Neural progenitor cell (in vitro differentiated cells): ENCODE data around the gene RTN1. TPM values are rescaled to one million over a fixed set of nuclear protein-coding genes. Genes with fewer than 3 reads are reported as not detected.
A peak's percentile ranks its signal among the peaks of the same experiment; 100 is the strongest.

ENCODE experiments used
- DNase-seq: peaks from one replicate; pipeline ENCODE4 v3.0.0-alpha.2; 2016; ENCODE audit warnings: low spot score
- H2AFZ ChIP-seq: fragments of 200-600 bp; sonication (generic); replicated peaks from 2 replicates; pipeline ENCODE4 v1.6.1; 2016; ENCODE audit warnings: antibody characterized with exemption
- H3F3A ChIP-seq: fragments of 200-600 bp; sonication (generic); 2 replicates; pipeline ENCODE4 v1.6.1; 2016; ENCODE audit warnings: antibody characterized with exemption, low read depth
- H3K27ac ChIP-seq: fragments of 200-600 bp; sonication (generic); 2 replicates; pipeline ENCODE4 v1.5.1; 2016; ENCODE audit warnings: mild to moderate bottlenecking
- H3K27me3 ChIP-seq: fragments of 200-600 bp; sonication (generic); 2 replicates; pipeline ENCODE4 v1.6.1; 2016; ENCODE audit warnings: mild to moderate bottlenecking, moderate library complexity
- H3K36me3 ChIP-seq: fragments of 200-600 bp; sonication (generic); 2 replicates; pipeline ENCODE4 v1.5.1; 2016
- H3K4me1 ChIP-seq: fragments of 200-600 bp; sonication (generic); 2 replicates; pipeline ENCODE4 v1.6.1; 2016; ENCODE audit warnings: mixed run types
- H3K4me2 ChIP-seq: fragments of 200-600 bp; sonication (generic); 2 replicates; pipeline ENCODE4 v1.6.1; 2016
- H3K4me3 ChIP-seq: fragments of 200-600 bp; sonication (generic); 2 replicates; pipeline ENCODE4 v1.5.1; 2016
- H3K79me2 ChIP-seq: fragments of 200-600 bp; sonication (generic); 2 replicates; pipeline ENCODE4 v1.6.1; 2016; ENCODE audit warnings: low read depth
- H3K9ac ChIP-seq: fragments of 200-600 bp; sonication (generic); 2 replicates; pipeline ENCODE4 v1.6.1; 2016
- H3K9me3 ChIP-seq: fragments of 200-600 bp; sonication (generic); 2 replicates; pipeline ENCODE4 v1.5.1; 2016; ENCODE audit warnings: low read depth
- H4K20me1 ChIP-seq: fragments of 200-600 bp; sonication (generic); 2 replicates; pipeline ENCODE4 v1.6.1; 2016; ENCODE audit warnings: low read depth
- H3K27ac Mint-ChIP-seq: 3 replicates; pipeline ENCODE4 v1.8.0; 2021; ENCODE audit warnings: mixed read lengths
- H3K27me3 Mint-ChIP-seq: 2 replicates; pipeline ENCODE4 v1.8.0; 2022; ENCODE audit warnings: low read depth, mild to moderate bottlenecking, inconsistent platforms, moderate library complexity, mixed read lengths; ENCODE audit not compliant: insufficient read depth
- H3K36me3 Mint-ChIP-seq: 3 replicates; pipeline ENCODE4 v1.8.0; 2021; ENCODE audit warnings: mixed read lengths
- H3K4me1 Mint-ChIP-seq: 3 replicates; pipeline ENCODE4 v1.8.0; 2021; ENCODE audit warnings: mixed read lengths
- H3K4me3 Mint-ChIP-seq: 3 replicates; pipeline ENCODE4 v1.8.0; 2021; ENCODE audit warnings: mild to moderate bottlenecking, moderate library complexity, mixed read lengths
- H3K9me3 Mint-ChIP-seq: 3 replicates; pipeline ENCODE4 v1.8.0; 2020; ENCODE audit warnings: mixed read lengths
- EZH2 ChIP-seq: fragments of 200-600 bp; sonication (generic); IDR thresholded peaks from 2 replicates; pipeline ENCODE4 v1.6.1; 2017; ENCODE audit warnings: antibody characterized with exemption, mild to moderate bottlenecking, moderate library complexity
- EZH2phosphoT487 ChIP-seq: fragments of 200-600 bp; sonication (generic); IDR thresholded peaks from 2 replicates; pipeline ENCODE4 v1.6.1; 2017; ENCODE audit warnings: antibody characterized with exemption
- total RNA-seq: library from RNA; depleted of rRNA; stranded (reverse); fragments of >200 nt; gene quantifications from 2 replicates; pipeline ENCODE4 v1.2.3, GENCODE V29; 2015; ENCODE audit warnings: low replicate concordance
- TF ChIP-seq, protein P1 (sequence below): fragments of 200-600 bp; sonication (generic); IDR thresholded peaks from 2 replicates; pipeline ENCODE4 v1.5.1; 2017; ENCODE audit warnings: antibody characterized with exemption, mild to moderate bottlenecking

Gene RTN1
- total RNA-seq, 1 donor from 2014 or later = 7.7 TPM

DNA sequence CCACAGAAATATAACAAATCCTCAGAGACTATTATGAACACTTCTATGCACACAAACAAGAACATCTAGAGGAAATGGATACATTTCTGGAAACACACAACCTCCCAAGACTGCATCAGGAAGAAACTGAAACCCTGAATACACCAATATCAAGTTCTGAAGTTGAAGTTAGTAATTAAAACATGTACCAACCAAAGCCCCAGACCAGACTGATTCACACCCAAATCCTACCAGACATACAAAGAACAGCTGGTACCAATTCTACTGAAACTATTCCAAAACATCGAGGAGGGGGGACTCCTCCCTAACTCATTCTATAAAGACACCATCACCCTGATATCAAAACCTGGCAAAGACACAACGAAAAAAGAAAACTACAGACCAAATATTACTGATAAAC is 179.3 kb downstream of the RTN1 start:
- H3F3A ChIP-seq = no peaks in the 10 kb centered on the region
- H3K9me3 ChIP-seq = no peaks in the 10 kb centered on the region
- H2AFZ ChIP-seq = no peak overlapping the region
- H3K4me3 Mint-ChIP-seq = no peak overlapping the region
- H4K20me1 ChIP-seq = no peaks in the 10 kb centered on the region
- H3K27me3 ChIP-seq = no peaks in the 10 kb centered on the region
- no peak overlapping the region for H3K4me2 ChIP-seq
- no peaks in the 10 kb centered on the region for H3K79me2 ChIP-seq
- peaks cover 2% of the 10 kb centered on the region for H3K27me3 Mint-ChIP-seq
- H3K9me3 Mint-ChIP-seq = peaks cover 3% of the 10 kb centered on the region
- H3K36me3 ChIP-seq = no peaks in the 10 kb centered on the region
- no peaks in the 10 kb centered on the region for H3K4me1 ChIP-seq
- H3K27ac Mint-ChIP-seq = no peak overlapping the region
- no peaks in the 10 kb centered on the region for H3K36me3 Mint-ChIP-seq
- no peak overlapping the region for H3K9ac ChIP-seq
- no peak for DNase-seq
- H3K4me3 ChIP-seq = no peak overlapping the region
- H3K4me1 Mint-ChIP-seq = no peaks in the 10 kb centered on the region
- H3K27ac ChIP-seq = no peak overlapping the region
- TF ChIP-seq, protein P1, sequence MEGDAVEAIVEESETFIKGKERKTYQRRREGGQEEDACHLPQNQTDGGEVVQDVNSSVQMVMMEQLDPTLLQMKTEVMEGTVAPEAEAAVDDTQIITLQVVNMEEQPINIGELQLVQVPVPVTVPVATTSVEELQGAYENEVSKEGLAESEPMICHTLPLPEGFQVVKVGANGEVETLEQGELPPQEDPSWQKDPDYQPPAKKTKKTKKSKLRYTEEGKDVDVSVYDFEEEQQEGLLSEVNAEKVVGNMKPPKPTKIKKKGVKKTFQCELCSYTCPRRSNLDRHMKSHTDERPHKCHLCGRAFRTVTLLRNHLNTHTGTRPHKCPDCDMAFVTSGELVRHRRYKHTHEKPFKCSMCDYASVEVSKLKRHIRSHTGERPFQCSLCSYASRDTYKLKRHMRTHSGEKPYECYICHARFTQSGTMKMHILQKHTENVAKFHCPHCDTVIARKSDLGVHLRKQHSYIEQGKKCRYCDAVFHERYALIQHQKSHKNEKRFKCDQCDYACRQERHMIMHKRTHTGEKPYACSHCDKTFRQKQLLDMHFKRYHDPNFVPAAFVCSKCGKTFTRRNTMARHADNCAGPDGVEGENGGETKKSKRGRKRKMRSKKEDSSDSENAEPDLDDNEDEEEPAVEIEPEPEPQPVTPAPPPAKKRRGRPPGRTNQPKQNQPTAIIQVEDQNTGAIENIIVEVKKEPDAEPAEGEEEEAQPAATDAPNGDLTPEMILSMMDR = no peak
- TF ChIP-seq EZH2phosphoT487 (no peak), EZH2 (no peak)

DNA sequence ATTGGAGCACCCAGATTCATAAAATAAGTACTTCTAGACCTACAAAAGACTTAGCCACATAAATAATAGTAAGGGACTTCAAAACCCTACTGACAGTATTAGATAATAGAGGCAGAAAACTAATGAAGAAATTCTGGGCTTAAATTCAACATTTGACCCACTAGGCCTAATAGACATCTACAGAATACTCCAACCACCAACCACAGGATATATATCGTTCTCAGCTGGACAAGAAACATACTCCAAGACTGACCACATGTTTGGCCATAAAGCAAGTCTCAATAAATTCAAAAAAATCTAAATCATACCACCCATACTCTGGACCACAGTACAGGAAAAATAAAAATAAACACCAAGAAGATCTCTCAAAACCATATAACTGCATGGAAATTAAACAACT is 180.2 kb downstream of the RTN1 start:
- Histone ChIP-seq H3K36me3 (no peaks in the 10 kb centered on the region), H4K20me1 (no peaks in the 10 kb centered on the region), H3K27me3 (no peaks in the 10 kb centered on the region), H3K79me2 (no peaks in the 10 kb centered on the region), H3K9ac (no peak overlapping the region), H3K4me3 (no peak overlapping the region), H2AFZ (no peak overlapping the region), H3K4me2 (no peak overlapping the region), H3K27ac (no peak overlapping the region), H3K9me3 (no peaks in the 10 kb centered on the region), H3K4me1 (no peaks in the 10 kb centered on the region), H3F3A (no peaks in the 10 kb centered on the region)
- H3K36me3 Mint-ChIP-seq = no peaks in the 10 kb centered on the region
- peaks cover 3% of the 10 kb centered on the region for H3K9me3 Mint-ChIP-seq
- DNase-seq = no peak
- H3K4me1 Mint-ChIP-seq = no peaks in the 10 kb centered on the region
- TF ChIP-seq EZH2 = no peak
- no peak for TF ChIP-seq EZH2phosphoT487
- TF ChIP-seq, protein P1 = no peak
- no peak overlapping the region for H3K27ac Mint-ChIP-seq
- H3K4me3 Mint-ChIP-seq = no peak overlapping the region
- peaks cover 2% of the 10 kb centered on the region for H3K27me3 Mint-ChIP-seq

DNA sequence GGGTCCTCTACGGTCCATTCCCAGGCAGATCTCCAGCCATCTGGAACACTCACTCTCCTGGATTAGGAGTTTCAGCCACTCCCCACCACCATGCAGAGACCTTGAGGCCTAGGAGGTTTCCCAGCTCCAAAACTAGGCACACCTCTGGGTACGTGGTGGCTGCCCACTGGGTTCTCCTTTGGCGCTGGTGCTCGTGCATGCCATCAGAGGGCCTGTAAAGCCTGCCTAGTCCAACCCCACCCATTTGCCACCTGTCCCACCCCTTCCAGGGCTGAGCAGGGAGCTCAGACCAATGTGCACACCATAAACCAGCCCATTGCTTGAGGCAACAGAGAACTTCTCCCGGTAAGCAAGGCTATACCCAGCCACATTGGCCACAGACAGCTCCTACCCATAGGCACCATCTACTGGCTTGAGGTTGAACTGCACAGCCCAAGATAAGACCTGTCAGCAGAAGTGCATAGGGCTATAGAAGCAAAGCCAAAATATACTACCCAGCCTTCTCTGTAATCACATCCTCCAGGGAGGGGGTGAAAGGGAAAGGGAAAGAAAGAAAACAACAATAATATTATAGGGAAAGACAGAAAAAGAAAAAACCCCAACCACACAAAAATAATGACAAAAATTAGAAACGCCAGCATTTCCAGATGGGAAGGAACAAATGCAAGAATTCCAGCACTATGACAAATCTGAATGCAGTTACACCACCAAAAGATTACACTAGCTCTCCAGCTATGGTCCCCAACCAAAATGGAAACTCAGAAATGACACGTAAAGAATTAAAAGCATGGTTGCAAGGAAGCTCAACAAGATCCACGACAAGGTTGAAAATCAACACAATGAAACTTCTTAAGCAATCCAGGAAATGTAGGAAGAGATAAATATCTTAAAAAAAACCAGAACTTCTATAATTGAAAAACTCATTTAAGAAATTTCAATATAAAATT is 182.1 kb downstream of the RTN1 start:
- Mint-ChIP-seq H3K4me1 (no peaks in the 10 kb centered on the region), H3K27ac (no peak overlapping the region), H3K36me3 (no peaks in the 10 kb centered on the region), H3K9me3 (peaks cover 3% of the 10 kb centered on the region), H3K27me3 (peaks cover 2% of the 10 kb centered on the region), H3K4me3 (no peak overlapping the region)
- H3K27me3 ChIP-seq = no peaks in the 10 kb centered on the region
- H3K9ac ChIP-seq = no peak overlapping the region
- H4K20me1 ChIP-seq = no peaks in the 10 kb centered on the region
- H3K9me3 ChIP-seq = no peaks in the 10 kb centered on the region
- no peaks in the 10 kb centered on the region for H3K79me2 ChIP-seq
- no peak overlapping the region for H3K27ac ChIP-seq
- TF ChIP-seq, protein P1 = peak; percentile 73
- no peak for TF ChIP-seq EZH2
- no peak for TF ChIP-seq EZH2phosphoT487
- no peak overlapping the region for H2AFZ ChIP-seq
- H3K36me3 ChIP-seq = no peaks in the 10 kb centered on the region
- H3K4me2 ChIP-seq = no peak overlapping the region
- H3K4me3 ChIP-seq = no peak overlapping the region
- H3K4me1 ChIP-seq = peaks cover 9% of the 10 kb centered on the region
- DNase-seq = peak; percentile 69
- no peaks in the 10 kb centered on the region for H3F3A ChIP-seq
